DMS79 treated with DMSO at 0.1 percent for 48 hours (cell line): ENCODE measurements around the gene TGIF1.
A peak's percentile ranks its signal among the peaks of the same experiment; 100 is the strongest.

Experiments
- DNase-seq: peaks from one replicate; lab custom pipeline; 2025; lab: John Stamatoyannopoulos, UW

The TGIF1 gene

DNA sequence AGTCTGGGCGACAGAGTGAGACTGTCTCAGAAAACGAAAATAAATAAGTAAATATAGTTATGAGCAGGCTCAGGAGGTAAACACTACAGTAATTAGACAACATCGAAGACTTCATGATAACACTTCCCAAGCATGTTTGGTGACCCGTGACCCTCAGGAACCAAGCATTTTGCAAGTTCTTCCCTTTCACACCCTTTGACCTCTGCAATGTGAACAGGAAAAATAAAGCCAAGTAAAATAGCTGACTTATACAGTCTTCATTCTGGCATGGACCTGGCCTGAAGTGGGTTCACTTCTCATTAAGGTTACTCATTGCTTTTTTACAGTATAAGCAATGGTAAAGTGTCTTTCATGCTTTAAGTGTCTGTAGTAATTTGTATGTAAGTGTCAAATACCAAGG, 15.3 kb upstream of the TGIF1 start:
- DNase-seq = no peak

DNA sequence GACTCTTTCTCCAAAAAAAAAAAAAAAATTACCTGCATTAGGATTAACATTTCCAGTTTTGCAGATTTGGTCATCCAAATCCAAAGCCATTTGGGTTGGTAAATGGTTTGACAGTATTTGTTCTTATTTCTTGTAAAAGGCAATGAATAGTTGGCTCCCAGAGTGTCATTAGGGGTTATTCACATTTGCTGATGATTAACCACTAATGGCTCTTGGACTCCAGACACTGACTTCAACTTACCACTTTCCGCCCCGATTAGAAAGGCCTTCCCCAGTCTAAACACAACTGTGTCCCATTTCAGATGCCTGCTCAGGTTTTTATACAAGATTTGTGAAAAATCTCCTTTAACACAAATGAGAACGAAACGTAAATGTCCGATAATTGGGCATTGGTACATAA, 9.6 kb upstream of the TGIF1 start:
- DNase-seq = no peak

DNA sequence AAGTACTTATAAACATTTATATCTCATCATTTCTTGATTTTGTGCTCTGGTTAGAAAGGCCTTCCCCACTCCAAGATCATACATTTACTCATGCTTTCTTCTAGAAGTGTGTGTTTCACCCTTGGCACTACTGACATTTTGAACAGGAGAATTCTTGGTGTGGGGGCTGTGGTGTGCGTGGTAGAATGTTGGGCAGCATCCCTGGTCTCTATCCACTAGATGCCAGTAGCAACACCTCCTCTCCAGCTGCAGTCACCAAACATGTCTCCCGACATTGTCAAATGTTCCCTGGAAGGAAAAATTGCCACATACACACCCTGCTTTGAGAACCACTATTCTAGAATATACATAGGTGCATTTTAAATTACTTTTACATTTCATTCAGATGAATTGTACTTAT, 8.7 kb upstream of the TGIF1 start:
- no peak for DNase-seq

DNA sequence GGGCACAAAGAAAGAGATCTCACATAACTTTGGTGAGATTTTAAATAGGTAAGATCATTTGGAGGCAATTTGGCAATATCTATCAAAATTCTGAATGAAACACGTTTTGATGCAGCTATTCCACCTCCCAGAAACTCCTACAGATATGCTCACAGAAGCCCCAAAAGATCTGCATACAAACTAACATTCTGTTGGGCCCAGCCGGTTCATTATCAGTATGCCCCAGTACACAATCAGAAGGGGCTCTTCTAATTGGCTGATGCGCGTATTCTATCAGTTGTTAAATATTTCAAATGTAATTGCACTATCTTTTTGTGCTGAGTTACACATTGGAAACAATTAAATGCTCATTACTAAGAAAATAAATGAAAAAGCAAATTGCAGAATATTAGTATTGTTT, 7.1 kb upstream of the TGIF1 start:
- no peak for DNase-seq

DNA sequence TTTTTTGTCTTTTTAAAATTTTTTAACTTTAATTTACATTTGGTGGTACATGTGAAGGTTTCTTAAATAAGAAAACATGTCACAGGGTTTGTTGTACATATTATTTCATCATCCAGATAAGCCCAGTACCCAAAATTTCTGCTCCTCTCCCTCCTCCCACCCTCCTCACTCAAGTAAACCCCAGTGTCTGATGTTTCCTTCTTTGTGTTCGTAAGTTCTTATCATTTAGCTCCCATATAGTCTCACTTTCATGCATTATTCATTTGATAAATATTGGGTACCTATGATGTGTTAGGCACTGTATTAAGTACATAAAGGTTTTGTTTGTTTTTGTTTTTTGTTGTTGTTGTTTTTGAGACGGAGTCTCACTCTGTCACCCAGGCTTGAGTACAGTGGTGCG, 5.7 kb upstream of the TGIF1 start:
- DNase-seq = no peak

DNA sequence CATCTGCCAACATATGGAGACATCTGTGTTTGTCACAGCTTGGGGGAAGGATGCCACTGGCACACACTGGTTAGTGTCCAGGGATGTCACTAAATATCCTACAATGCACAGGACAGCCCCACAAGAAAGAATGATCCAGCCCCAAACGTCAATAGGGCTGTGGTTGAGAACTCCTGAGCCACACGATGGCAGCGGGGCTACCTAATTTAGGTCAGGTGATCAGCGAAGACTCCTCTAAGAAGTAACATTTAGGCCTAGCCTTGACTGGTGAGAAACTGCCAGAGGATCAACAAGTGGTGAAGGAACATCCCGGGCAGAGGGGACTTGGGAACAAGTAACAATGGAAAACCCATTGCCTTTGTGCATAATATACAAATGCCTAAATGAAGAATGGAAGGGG, 5.0 kb upstream of the TGIF1 start:
- DNase-seq = no peak

DNA sequence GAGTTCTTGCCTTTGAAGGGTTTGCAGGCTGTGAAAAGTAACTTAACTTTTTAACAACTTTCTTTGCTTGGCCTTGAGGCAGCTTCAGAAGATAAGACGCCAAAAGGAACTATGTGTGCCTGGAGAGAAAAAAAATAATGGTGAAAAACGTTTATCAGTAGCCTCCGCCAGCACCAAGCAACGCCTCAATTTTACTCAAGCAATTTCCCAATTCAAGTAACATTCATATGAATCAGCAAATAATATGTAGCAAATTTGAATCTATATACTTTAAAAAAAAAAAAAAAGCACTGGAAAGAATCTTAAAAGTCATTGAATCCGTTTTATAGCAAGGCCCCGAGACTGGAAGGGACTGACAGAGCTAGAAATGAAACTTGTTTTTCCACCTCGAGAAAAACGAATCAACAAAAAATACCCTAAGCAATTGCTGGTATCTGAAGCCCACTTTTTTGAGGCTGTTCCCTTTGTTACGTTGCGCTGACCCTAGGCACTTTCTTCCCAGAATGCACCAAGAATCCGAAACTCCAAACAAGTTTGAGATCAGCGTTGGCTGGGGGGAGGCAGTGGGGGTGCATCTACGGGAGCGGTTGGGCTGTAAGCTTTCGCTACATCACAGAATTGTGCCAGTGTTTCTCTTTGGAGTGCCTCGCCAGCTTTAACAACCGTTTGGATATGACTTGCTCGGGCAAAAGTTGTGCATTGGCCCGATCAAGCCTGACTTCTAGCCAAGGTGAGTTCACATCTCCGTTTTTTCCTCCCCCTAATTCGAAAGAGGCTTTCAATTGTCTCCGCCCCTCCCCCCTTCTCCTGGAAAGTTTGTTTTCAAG, 2.7 kb upstream of the TGIF1 start:
- DNase-seq = peak; percentile 93

DNA sequence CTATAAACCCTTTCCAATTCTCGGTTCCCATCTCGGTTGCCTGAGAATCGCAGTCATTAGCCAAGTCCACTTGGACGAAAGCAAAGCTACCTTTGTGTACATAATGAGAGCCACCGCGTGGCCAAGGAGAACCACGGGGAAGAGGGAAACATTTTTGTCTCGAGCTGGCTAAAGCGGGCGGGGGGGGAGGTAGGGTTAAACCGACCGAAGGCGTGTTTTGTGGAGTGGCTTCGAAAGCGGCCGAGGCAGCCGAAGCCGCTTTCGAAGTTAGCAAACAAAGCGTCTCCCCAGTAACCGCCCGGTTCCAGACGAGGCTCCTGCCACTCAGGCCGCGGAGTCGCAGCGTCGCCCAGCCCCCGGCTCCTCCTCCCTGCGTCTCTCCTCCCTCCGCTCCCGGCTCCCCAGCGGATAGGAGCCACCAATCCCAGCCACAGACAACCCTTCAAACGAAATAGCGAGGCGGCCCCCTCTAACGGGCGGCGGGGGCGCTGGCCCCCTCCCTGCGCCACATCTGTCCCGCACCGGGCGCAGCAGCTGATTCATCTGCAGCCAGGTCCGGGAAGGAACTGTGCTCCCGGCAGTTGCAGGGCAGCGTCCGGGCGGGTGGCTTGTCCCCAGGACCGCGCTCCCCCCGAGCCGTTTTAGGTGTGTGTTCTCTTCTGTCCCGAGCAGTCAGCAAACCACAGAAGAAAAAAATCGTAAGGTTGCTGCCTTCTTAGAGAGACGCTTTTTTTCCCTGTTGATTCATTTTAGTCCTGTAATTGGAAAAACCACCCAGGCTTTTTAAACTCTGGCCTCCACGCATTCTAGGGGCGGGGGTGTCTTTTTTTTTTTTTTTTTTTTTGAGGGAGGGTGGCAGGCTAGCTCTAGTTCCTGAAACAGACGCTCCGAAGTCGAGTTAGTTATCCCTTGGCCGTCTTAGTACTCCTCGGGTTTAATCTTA, 1.8 kb upstream of the TGIF1 start:
- peak; percentile 99 for DNase-seq

DNA sequence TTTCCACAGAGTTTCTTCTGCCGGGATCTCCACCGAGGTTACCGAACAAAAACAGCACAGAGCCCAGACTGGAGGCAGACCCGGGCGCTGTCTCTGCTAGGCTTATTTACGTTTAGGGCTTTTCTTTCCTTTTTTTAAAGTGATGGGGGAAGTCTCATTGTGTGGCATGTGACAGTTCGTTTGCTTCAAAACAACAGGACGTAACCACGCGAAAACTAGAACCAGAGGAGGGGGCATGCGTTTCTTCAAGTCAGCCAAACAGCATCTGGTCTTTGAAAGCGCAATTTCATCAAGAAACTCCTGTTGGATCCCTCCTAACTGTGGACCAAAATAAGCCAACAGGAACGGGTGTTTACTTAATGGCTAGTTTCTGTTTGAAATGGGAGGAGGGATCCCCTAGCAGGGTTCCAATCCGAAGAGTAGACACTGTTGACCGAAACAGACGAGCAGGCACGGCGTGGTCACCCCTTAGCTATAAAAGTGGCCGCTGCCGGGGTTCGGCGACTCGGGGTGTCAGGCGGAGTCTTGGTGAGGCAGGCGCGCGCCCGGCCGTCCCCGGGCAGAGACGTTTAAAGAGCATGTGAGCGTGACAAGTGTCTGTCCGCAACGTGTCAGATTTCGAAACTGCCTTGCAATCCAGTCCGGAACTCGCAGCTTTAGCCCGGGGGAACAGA, 997 bp upstream of the TGIF1 start:
- peak; percentile 94 for DNase-seq

DNA sequence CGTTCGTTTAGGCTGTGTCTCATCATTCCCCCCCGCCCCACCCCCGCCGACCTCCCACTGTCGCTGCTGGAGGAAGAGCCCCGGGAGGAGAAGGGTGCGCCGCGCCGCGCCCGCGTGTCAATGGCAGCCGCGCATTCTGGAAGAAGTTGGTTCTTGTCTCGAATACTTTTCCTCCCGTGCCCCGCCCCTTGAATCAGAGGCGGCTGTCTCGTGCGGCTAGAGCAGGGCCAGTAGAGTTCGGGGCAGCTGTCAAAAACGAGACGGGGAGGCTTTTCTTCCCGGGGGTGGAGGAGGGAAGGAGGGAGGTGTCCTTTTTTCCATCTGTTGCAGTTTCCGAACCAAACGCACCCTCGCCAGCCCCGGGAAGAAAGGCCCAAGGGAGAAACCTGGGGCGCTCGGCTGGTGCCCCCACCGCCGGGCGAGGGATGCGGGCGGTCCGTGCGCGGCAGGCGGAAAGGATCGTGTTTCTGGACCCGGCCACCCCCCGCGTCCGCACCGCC, 410 bp upstream of the TGIF1 start:
- peak; percentile 94 for DNase-seq

DNA sequence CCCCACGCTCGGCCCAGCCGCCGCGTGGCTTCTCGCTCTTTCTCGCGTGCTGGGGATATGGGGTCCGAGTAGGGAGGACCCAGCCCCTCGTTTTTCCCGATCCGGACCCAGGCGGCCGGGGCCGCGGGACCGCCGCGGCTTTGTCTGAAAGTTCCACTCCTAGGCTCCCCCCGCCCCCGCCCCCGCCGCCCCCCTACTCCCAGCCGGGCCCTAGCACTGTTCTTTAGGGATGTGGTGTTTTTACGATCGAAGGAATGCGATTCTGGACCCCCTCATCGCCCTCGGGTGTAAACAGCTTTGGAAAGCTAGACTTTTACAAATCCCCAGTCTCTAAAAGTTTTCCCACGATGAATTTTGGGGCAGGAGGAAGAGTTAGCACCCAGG, 819 bp downstream of the TGIF1 start:
- no peak for DNase-seq

DNA sequence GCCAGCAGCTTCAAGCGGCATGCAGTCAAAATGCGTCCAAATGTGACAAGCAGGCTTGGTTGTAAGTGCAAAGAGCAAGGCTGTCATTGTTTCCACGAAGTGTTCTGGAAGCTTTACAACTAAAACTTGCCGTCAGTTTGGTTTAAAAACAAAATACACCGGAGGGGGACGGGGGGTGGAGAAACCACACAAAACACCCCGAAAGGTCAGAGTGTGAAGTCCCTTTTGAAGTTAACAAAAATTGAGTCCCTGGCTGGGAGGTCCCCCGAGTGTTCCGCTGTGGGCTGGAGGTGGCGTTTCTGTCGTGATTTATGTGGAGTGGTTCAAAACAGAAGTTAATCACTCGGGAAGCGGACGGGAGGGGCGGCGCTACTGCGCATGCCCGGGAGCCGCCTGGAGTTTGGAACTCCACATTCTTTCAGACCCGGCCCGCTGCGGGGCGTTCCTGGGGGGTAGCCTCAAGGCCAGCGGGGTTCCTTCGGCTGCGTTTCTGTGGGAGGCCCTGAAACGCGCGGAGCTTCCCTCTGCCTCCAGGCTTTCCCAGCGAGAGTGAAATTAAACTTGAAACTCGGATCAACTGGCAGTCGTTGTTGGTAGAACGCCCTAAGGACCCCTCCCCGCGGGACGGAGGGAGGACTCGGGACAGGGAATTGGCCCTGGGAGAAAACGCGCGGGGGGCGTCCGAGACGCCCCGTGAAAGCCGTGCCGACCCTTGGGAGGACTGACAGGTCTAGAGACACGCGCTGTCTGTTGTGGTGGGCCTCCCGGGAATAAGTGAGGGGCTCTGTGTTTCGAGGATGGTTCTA, 1.4 kb downstream of the TGIF1 start:
- DNase-seq = peak; percentile 86

DNA sequence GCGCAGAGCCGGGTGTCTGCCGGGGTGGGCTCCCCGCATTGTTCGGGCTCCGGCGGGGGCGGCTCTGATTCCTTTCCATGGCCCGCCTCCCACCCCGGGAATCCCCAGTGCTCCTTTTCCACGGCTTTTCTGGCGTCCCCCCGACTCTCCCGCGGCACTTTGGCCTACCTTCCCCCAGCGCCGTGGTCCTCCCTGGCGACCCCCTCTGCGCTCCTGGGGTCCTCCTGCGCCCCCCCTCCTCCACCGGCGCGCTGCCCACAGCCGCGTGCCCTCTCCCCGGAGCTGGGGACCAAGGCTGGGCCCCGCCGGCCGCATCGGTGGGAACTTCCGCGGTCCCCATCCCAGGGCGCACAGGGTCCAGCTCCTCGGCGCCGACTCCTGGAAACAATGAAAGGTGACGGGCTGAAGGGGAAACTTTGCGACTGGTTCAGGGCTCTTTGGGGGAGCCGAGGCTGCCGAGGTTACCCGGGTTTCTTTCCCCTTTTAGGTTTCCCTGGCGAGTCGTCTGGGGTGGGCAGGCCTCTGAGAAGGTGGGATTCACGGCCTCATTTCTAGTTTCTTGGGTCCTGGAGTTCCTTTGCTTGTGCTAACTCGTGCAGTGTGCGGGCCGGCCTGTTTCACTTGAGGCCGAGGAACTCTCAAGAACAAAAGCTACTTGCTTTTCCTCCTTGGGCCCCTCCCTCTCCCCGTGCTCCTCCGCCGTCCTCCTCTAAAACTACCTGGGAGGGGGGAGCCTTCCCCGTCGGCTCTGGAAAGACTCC, 2.2 kb downstream of the TGIF1 start:
- peak; percentile 79 for DNase-seq

DNA sequence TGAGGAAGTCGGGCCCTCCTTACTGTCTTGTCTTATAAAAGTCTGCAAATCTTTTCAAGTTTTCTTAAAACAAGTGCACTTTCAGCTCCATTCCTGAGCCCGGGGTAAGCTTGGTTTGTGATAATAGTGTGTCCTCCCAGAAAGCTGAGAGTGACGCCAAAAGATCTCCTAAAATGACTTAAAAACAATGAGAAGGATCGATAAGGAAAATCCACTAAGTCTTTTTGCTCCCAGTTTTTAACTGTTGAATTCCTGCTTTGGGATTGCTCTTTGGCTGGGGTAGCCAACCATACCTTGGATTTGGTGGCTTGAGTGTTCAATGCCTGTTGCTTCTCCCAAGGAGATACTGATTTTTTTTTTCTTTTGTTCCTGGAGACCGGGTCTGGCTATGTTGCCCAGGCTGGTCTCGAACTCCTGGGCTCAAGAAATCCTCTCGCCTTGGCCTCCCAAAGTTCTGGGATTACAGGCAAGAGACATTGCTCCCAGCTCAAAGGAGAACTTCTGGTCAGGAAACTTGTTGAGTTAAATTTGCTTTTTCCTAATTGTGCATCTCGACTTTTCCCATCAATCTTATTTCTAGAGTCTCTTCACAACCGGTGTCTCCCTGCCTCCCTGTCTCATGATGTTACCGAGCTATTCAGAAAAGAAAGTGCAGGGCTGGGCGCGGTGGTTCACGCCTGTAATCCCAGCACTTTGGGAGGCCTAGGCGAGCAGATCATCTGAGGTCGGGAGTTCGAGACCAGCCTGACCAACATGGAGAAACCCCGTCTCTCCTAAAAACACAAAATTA, 3.0 kb downstream of the TGIF1 start:
- DNase-seq = peak; percentile 67

DNA sequence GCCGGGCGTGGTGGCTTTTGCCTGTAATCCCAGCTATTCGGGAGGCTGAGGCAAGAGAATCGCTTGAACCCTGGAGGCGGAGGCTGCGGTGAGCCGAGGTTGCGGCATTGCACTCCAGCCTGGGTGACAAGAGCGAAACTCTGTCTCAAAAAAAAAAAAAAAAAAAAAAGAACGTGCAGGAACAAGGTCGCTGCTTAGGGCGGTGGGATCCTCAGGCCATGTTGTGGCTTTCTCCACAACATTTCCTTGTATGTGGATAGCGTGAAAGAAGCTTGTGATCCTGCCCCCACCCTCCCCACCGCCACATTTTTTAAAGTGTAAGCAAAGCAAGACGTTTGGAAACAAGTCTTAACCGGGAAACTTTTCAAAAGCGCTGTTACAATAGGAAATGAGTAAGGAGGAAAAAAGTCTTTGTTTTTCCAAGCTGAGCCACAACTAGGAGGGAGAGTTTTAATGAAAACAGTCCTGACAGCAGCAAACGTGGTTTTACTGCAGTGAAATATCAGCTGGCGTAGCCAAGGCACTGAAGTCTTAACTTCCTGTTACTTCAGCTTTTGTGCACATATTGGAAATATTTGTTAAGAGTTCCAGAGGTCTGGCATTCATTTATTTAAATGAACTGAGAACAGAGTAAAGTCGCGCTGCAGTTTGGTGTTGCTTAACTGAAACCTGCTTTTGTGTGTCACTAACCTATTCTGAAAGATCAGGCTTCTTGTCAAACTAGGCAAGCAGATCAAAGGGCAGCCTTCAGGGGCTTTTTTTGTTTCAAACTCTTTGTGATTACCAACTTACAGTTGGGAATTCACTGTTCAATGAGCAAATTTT, 3.8 kb downstream of the TGIF1 start:
- DNase-seq = peak; percentile 65

DNA sequence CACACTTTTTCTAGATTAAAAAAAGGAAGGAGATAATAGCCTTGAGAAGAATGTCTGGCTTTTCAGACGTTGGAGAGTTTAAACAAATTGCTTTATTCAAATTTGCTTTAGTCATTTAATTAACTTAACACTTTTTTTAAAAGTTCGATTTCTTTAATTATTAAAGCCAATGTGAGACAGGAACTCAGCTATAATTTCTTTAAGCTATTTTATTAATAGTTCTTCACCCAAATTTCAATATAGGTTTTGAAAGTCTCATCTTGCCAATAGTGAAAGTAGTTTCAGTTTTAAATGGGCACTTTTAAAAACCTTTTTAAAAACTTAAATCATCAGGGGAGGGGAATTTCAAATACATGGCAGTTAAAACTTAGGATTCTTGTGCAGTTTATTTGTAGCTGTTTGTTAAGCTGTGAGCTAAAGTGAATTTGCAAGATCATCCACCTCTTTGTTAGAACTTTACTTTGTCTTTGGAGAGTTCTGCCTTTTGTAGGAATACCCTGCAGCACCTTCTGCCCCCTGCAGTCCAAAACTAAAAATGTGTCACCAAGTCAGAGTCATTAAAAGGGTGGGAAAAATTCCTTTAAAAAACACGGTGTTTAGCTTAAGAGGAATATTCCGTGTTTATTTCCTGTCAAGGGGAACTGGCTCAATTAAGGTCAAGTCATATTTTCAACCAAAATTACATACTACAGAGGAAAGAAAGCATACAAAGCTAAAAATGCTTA, 4.6 kb downstream of the TGIF1 start:
- DNase-seq = peak; percentile 83

DNA sequence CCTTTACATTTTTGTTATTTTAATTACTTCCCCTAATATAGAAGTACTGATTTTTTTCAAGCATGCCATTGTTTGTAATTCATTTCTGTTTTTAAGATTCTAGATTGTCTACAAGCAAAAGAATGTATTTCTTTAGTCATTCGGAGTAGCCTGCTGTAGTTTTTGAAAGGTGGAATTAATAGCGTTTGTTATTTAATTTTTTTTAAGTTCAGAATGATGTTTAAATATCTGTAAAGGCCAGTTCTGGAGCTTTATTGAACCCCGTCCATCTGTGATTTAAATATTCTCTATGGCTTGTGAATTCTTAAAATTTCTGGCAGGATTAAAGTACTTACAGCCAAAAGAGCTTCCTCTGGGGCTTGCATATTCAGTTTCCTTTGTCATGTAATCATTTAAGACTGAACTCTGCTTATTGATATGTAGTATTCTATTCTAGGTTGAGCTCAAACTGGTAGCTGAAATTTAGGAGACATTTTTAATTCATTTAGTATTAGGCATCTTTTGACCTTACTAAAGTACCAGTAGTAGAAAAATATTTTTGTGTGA, 5.2 kb downstream of the TGIF1 start:
- no peak for DNase-seq
